LNCAP (cell line): ENCODE results near the gene PKN2.
A peak's percentile ranks its signal among the peaks of the same experiment; 100 is the strongest.

ENCODE experiments used
- TF ChIP-seq, protein P1 (sequence below): fragments of 450-650 bp; IDR thresholded peaks from 2 replicates; pipeline ENCODE4 v1.5.1; 2017; ENCODE audit warnings: mild to moderate bottlenecking

PKN2 gene

GRCh38 chr1:88730132-88730675 is 46.1 kb downstream of the PKN2 start:
- TF ChIP-seq, protein P1, sequence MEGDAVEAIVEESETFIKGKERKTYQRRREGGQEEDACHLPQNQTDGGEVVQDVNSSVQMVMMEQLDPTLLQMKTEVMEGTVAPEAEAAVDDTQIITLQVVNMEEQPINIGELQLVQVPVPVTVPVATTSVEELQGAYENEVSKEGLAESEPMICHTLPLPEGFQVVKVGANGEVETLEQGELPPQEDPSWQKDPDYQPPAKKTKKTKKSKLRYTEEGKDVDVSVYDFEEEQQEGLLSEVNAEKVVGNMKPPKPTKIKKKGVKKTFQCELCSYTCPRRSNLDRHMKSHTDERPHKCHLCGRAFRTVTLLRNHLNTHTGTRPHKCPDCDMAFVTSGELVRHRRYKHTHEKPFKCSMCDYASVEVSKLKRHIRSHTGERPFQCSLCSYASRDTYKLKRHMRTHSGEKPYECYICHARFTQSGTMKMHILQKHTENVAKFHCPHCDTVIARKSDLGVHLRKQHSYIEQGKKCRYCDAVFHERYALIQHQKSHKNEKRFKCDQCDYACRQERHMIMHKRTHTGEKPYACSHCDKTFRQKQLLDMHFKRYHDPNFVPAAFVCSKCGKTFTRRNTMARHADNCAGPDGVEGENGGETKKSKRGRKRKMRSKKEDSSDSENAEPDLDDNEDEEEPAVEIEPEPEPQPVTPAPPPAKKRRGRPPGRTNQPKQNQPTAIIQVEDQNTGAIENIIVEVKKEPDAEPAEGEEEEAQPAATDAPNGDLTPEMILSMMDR = no peak

GRCh38 chr1:88730995-88731394 is 46.9 kb downstream of the PKN2 start:
- TF ChIP-seq, protein P1 = no peak

GRCh38 chr1:88731475-88732269 is 47.6 kb downstream of the PKN2 start:
- TF ChIP-seq, protein P1 = no peak

DNA sequence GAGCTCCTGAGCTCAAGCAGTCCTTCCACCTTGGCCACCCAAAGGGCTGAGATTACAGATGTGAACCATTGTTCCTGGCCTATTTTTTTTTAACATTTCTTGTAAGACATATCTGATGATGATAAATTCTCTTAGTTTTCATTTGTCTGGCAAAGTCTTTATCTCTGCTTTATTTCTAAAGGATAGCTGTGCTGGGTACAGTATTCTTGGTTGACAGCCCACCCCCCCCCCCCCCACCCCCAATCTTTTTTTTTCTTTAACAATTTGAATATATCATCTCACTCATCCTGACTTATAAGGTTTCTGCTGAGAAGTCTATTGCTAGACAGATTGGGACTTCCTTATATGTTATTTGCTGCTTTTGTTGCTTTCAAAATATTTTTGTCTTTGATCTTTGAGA is 51.3 kb downstream of the PKN2 start:
- TF ChIP-seq, protein P1 = no peak

DNA sequence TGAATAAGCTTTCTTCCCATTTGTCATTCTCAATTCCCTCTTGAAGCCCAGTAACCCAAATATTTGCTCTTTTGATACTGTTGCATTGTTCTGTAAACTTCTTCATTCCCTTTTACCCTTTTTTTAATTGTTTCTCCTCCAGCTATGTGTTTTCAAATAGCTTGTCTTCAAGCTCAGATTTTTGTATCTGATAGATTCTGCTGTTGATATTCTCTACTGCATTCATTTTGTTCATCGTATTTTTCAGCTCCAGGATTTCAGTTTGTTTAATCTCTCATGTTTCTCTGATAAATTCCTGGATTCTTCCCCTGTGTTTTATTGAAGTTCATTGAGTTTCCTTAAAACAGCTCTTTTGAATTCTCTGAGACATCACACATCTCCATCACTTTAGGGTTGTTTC is 51.8 kb downstream of the PKN2 start:
- TF ChIP-seq, protein P1 = no peak

DNA sequence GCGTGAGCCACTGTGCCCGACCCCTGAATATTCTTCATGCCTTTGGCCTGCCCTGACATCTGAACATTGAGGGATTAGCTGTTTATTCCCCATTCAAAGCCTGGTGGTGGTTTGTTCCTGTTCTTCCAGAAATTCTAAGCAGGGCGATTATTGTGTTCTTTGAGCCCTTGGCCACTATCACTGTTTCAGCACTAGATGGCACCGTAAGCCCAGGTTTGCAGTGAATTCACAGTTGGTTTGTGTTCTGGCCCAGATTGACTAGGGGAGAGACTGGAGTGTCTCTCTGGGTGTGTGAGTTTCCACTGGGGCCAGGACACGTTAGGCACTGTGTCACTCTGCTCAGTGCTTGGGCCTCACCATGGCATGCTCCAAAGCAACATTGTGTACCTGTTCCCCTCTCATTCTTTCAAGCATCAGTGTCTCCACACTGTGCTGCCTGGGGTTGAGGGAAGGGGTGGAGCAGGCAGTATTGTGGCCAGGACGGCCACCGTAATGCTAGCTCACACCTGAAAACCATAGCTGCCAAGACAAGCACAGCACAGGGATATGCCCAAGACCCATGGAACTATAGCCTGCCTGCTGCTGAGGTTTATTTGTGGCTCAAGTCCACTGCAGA is 52.7 kb downstream of the PKN2 start:
- TF ChIP-seq, protein P1 = peak; percentile 71

- TF ChIP-seq, protein P1 = no peak
Observed at GRCh38 chr1:88737338-88737927, 53.4 kb downstream of the PKN2 start.
